Activated effector memory CD4-positive, alpha-beta T cell treated with Interleukin-2 at 50 U/mL for 16 hours (primary cell): ENCODE measurements around the gene HOXB1.
"Not testable (repeated sequence)": the region's sequence is repeated elsewhere in the genome, so short reads cannot be mapped to it uniquely, and the experiment has no call there.

Experiments
- DNase-seq: peaks from one replicate; pipeline ENCODE4 v3.0.0-alpha.2; 2020

Gene HOXB1

DNA sequence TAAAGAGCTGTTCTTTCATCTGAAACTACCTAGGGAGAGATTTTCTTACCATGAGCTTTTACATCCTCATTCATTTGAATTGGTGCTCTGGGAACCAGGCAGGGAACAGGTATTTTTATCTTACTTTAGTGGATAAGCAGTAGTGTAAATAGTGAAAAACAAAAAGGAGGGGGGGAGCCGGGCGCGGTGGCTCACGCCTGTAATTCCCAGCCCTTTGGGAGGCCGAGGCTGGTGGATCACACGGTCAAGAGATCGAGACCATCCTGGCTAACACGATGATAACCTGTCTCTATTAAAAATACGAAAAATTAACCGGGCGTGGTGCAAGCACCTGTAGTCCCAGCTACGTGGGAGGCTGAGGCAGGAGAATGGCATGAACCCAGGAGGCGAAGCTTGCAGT lies 41.0 kb downstream of the HOXB1 start:
- no peak for DNase-seq

DNA sequence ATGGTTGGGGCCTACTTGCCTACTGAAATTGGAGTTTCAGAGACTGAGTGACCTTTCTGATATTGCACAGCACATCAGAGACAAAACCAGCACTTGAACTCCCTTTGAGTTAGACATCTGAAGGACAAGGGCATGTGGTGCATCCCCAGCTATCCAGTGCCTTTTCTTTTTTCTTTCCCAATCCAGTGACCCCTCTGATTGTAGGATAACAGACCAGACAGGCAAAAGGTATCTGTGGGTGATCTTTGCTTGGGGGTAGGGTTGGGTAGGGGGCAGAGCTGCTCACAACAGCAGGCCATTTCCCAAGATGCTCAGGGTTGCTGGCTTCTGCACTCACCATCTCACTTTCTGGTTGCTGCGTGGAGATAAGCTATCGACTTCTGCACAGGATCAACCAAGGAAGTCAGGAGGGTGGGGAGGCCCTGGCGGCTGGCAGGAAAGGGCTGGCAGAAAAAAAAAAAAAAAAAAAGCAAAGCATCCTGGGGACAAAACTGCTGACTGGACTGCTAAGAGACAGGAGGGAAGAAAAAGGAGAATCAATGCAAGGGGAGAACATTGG lies 42.2 kb downstream of the HOXB1 start:
- no peak for DNase-seq

DNA sequence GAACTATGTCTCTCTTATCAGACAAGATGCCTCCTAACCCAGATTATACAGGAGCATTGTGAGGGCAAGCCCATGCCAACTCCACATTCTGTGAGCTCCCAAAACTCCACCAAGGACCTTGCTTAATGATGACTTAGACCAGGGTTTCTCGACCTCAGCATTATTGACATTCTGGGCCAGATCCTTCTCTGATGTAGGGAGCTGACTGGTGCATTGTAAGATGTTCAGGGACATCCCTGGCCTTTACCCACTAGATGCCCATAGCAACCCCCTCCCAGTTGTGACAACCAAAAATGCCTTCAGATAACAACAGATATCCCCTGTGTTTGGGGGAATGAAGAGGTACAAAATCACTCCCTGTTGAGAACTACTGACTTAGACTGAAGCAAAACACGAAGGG lies 43.6 kb downstream of the HOXB1 start:
- no peak for DNase-seq

DNA sequence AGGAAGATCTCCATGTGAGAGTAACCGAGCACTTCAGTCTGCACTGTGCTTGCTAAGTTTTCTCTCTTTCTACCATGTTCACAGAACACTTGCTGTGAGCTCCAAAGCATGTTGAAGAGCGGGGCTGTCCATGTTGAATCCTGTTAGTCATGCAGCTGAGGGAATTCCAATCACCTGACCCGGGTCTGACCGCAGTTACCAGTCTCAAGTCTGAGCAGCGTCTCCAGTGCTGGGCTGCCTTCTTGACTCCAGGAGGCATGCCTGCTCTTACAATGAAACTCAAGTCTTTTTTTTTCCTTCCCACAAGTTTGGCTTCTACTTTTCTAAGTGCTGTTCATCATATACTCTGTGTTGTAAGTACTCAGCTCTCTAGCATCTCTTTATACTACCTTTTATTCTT lies 44.3 kb downstream of the HOXB1 start:
- DNase-seq = no peak

DNA sequence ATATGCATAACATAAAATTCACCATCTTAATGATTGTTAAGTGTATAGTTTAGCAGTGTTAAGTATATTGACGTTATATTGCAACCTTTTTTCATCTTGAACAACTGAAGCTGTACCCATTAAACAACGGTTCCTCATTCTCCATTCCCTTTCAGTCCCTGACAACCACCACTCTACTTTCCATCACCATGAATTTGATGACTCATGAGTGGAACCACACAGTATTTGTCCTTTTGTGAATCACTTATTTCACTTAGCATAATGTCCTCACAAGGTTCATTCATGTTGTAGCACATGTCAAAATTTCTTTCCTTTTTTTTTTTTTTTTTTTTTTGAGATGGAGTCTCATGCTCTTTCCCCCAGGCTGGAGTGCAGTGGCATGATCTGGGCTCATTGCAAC lies 46.0 kb downstream of the HOXB1 start:
- no peak for DNase-seq

DNA sequence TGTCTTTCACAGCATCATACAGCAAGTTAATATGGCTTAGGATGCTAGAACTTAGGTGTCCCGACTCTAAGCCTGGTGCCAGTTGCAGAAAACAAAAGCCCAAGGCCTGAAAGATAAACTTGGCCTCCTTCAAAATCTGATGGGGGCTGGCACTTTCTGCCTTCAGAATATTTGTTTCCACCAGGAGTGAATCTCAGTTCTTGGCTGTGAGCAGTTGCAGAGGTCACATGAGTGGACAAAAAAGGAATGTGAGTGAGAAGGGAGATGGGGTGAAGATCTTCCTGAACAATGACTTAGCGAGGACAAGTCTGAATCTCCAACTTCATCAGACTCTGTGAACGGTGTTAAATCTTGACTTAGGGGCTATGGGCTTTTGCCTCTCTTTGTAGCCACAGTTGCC lies 46.6 kb downstream of the HOXB1 start:
- no peak for DNase-seq

DNA sequence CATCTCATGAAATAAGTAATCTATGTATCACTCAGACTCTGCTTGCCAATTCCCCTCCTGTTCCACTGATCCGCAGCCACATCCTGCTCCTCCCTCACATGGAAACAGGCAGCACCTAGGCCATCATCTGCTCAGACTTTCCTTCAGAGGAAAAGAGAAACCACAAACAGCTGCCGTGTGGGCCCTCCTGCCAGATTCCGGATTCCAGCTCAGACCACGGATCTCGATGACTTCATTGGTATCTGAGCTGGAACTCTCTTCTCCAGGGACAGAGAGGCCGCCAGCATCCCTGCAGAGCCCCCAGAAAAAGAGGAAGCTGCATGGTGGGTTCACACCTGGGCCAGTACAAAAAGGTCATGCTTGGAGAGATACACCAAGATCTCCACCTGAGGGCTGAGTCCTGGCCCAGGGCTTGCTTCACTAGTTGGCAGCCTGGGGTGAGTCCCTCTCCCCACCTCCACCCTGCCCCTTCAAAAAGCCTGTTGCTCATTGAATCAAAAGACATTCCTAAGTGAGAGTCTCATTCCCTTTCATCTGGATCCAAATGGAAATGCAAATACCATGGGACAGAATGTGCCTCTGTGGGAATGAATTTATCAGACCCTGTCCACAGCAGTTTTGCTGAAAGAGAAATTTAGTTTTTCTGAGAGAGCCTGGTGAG lies 47.2 kb downstream of the HOXB1 start:
- DNase-seq = no peak

DNA sequence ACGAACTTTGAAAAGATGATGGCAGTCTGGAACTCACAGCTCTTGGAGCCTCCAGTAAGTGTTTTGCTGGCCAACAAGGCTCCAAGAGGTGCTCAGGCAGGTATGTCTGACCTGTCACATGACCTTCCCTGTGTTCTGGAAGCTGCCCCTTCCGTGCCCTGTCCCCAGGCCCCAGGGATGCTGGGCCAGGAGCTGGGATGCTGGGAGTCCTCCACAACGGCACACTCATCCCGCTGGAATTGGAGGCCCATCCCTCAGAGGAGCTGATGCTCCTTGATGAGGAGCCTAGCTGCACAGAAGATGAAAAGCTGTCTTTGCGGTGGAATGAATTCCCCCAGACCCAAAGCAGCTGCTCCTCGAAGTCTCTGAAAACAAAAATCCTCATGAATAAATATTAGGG lies 47.8 kb downstream of the HOXB1 start:
- no peak for DNase-seq

DNA sequence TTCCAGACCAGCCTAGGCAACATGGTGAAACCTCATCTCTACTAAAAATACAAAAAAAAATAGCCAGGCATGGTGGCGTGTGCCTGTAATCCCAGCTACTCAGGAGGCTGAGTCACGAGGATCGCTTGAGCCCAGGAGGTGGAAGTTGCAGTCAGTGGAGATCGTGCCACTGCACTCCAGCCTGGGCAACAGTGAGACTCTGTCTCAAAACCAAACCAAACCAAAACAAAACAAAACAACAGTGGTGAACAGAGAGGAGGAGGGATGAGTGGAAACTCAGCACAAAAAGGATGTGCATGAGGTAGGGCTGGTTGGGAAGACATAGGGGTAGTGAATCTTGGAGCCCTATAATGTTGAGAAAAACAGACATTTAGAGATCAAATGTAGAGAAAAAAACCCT lies 48.5 kb downstream of the HOXB1 start:
- DNase-seq = not testable (repeated sequence)

DNA sequence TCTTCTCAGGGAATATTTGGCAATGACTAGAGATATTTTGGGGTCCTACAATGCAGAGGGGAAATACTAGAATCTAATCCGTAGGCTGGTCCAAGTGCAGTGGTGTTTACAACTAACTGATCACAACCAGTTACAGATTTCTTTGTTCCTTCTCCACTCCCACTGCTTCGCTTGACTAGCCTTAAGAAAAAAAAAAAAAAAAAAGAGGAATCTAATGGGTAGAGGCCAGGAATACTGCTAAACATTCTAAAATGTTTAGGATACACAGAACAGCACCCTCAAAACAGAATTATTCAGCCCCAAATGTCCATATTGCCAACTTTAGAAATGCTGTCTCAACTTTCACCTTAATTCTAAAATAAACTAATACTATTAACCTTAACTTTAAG lies 51.8 kb downstream of the HOXB1 start:
- no peak for DNase-seq
